Activated naive CD4-positive, alpha-beta T cell treated with anti-CD3 and anti-CD28 coated beads, Interleukin-2, amount 50 U/mL, for 24 hours (primary cell): ENCODE measurements around the gene CDH13.

Experiments used
- H3K27ac Mint-ChIP-seq: one replicate; pipeline ENCODE4 v1.8.0; 2021; ENCODE audit warnings: mild to moderate bottlenecking, mixed read lengths
- H3K27me3 Mint-ChIP-seq: one replicate; pipeline ENCODE4 v1.8.0; 2021; ENCODE audit warnings: mixed read lengths
- H3K36me3 Mint-ChIP-seq: one replicate; pipeline ENCODE4 v1.8.0; 2021; ENCODE audit warnings: mixed read lengths
- H3K4me1 Mint-ChIP-seq: one replicate; pipeline ENCODE4 v1.8.0; 2021; ENCODE audit warnings: mixed read lengths
- H3K4me3 Mint-ChIP-seq: one replicate; pipeline ENCODE4 v1.8.0; 2021; ENCODE audit warnings: mild to moderate bottlenecking, mixed read lengths
- H3K9me3 Mint-ChIP-seq: one replicate; pipeline ENCODE4 v1.8.0; 2021; ENCODE audit warnings: mixed read lengths

The CDH13 gene

GRCh38 chr16:82636958-82637357 lies 10.2 kb downstream of the CDH13 start:
- Mint-ChIP-seq H3K27me3 (peaks cover 2% of the 10 kb centered on the region), H3K9me3 (no peaks in the 10 kb centered on the region), H3K4me3 (no peak overlapping the region), H3K27ac (no peak overlapping the region), H3K36me3 (no peaks in the 10 kb centered on the region), H3K4me1 (no peaks in the 10 kb centered on the region)

DNA sequence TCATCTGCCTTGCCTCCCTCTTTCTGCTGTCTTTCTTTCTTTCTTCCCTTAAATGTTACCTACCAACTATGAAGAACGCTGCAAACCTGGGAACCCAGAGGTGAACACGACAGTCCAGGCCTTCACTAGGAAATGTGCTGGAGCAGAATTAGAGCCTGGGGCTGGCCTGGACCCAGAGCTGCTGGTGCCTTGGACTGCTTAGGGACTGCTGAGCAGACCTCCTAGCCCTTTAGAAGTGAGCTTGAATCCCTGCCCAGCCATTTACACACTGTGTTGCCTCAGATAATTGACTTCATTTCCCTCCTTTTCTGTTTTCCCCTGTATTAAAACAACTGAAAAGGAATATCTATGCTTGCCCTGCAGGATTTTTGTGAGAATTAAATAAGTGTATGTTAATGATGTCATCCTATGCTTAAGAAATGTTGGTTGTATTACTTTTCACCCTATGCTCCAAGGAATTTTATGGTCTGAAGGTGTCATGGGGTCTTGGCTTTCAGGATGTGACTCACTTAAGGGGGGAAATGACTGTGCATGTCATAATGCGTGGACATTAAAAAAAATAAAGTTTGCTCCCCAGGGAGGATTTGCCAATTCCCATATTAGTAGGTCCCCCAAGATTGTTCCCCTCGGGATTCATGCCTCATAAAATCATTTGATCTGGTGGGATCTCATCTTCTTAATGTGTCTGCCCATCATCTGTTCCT lies 11.5 kb downstream of the CDH13 start:
- Mint-ChIP-seq H3K4me1 (no peaks in the 10 kb centered on the region), H3K9me3 (no peaks in the 10 kb centered on the region), H3K36me3 (no peaks in the 10 kb centered on the region), H3K27me3 (no peaks in the 10 kb centered on the region), H3K4me3 (no peak overlapping the region), H3K27ac (no peak overlapping the region)

DNA sequence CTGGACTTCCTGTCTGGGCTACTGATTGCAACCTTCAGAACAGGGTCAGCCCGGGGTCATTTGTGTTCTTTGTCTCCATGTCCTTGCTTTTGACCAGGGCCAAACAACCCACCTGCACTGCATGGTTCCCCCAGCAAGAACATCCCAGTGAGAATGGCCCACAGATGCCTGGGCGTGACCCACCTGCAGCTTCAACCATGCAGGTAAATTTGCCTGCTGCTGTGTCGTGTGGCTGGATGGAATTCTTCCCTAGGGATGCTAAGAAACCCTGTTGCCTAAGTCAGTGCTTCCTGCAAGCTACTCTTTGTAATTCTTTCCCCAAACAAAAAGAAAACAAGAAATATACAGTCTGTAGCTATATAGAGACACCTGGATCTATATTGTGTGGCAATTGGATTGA lies 12.5 kb downstream of the CDH13 start:
- Mint-ChIP-seq H3K4me3 (no peak overlapping the region), H3K27ac (no peak overlapping the region), H3K4me1 (no peaks in the 10 kb centered on the region), H3K27me3 (no peaks in the 10 kb centered on the region), H3K9me3 (no peaks in the 10 kb centered on the region), H3K36me3 (no peaks in the 10 kb centered on the region)

- no peak overlapping the region for H3K4me3 Mint-ChIP-seq
- no peaks in the 10 kb centered on the region for H3K27me3 Mint-ChIP-seq
- H3K36me3 Mint-ChIP-seq, result no peaks in the 10 kb centered on the region
- H3K9me3 Mint-ChIP-seq, result no peaks in the 10 kb centered on the region
- no peak overlapping the region for H3K27ac Mint-ChIP-seq
- no peaks in the 10 kb centered on the region for H3K4me1 Mint-ChIP-seq
Measured at GRCh38 chr16:82639666-82640336, 13.0 kb downstream of the CDH13 start.

DNA sequence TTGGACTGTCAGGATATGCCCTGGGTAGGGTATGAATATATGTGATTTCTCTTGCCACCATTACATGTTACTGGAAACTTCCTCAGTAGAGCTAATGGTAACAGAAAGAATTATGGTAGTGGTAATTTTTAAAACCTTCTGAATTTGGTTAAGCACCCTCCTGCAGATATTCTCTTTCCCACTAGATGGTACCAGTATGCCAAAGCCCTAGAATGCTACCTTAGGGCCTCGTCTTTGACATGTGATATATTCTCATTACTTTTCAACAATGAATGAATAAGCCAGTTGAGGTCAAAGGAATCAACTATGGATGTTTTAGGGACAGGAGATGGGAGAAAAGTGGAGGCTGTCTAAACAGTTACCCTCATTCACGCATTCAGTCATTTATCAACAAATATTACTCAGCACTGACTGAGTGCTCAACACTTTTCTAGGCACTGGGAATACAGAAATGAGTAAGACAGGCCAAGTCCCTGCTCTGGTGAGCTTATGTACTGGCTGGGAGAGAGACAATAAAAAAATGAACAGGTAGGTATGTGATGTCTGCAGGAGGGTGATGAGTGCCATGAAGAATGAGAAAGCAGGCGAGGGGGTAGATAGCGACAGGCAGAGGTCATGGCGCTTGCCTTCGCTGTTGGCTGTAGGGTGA lies 14.7 kb downstream of the CDH13 start:
- no peaks in the 10 kb centered on the region for H3K9me3 Mint-ChIP-seq
- H3K4me3 Mint-ChIP-seq, result no peak overlapping the region
- no peaks in the 10 kb centered on the region for H3K4me1 Mint-ChIP-seq
- no peaks in the 10 kb centered on the region for H3K36me3 Mint-ChIP-seq
- H3K27me3 Mint-ChIP-seq, result no peaks in the 10 kb centered on the region
- peak overlapping the region; percentile 49 for H3K27ac Mint-ChIP-seq

GRCh38 chr16:82643136-82643535 lies 16.4 kb downstream of the CDH13 start:
- no peaks in the 10 kb centered on the region for H3K9me3 Mint-ChIP-seq
- H3K36me3 Mint-ChIP-seq, result no peaks in the 10 kb centered on the region
- no peak overlapping the region for H3K27ac Mint-ChIP-seq
- H3K4me1 Mint-ChIP-seq, result no peaks in the 10 kb centered on the region
- no peak overlapping the region for H3K4me3 Mint-ChIP-seq
- H3K27me3 Mint-ChIP-seq, result no peaks in the 10 kb centered on the region

DNA sequence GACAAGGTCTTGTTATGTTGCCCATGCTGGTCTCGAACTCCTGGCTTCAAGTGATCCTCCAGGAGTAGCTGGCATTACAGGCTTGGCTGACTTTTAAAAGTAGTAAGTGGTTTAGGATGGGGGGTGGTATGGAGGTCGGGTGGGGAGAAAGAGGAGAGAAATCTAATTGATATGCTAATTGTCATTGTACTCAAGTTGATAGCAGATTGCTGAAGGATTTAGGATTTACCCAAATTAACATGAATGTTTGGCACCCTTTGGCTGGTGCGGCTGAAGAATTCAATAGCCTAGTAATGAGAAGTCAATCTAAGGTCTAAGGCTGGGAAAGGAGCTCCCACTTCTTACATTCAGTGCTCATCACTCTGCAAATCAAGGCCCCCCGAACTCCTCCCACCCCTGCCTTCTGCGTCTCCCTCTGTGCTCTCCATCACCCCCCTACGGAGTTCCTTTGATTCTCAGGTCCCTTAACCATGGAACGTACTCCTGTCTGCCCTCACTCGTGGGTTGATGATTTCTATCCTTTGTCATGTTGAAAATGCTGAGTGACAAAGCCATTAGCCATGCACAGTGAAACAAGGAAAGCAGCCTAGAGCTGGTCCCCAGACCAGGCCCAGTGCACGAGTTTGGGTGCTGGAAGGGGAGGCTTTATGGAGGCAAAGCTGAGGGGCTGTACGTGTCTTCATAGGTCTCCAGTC lies 17.3 kb downstream of the CDH13 start:
- Mint-ChIP-seq H3K4me3 (no peak overlapping the region), H3K4me1 (no peaks in the 10 kb centered on the region), H3K36me3 (no peaks in the 10 kb centered on the region), H3K27ac (no peak overlapping the region), H3K27me3 (no peaks in the 10 kb centered on the region), H3K9me3 (no peaks in the 10 kb centered on the region)

DNA sequence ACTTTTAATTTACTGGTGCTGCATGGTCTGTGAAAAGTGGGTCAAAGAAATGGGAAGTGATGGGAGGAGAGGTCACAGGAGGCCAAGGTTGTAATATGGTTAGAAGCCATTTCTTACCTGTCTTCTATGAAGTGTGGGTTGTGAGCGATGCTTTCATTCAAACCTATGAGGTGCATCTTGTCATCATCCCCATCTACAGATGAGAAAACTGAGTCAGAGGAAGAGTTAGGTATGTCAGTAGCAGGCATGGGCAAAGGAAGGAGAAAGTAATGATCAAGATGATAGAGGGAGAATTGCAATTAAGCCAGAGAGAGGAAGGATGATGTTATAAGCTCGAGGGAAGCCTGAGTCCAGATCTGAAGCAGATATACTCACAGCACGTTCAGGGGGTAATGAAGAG lies 19.7 kb downstream of the CDH13 start:
- no peaks in the 10 kb centered on the region for H3K27me3 Mint-ChIP-seq
- H3K4me1 Mint-ChIP-seq, result peaks cover 10% of the 10 kb centered on the region
- no peaks in the 10 kb centered on the region for H3K9me3 Mint-ChIP-seq
- no peak overlapping the region for H3K27ac Mint-ChIP-seq
- H3K4me3 Mint-ChIP-seq, result no peak overlapping the region
- H3K36me3 Mint-ChIP-seq, result no peaks in the 10 kb centered on the region

- H3K27me3 Mint-ChIP-seq, result no peaks in the 10 kb centered on the region
- no peak overlapping the region for H3K27ac Mint-ChIP-seq
- no peaks in the 10 kb centered on the region for H3K9me3 Mint-ChIP-seq
- H3K4me3 Mint-ChIP-seq, result no peak overlapping the region
- H3K36me3 Mint-ChIP-seq, result no peaks in the 10 kb centered on the region
- peaks cover 41% of the 10 kb centered on the region for H3K4me1 Mint-ChIP-seq
Measured at GRCh38 chr16:82649766-82650165, 23.0 kb downstream of the CDH13 start.

DNA sequence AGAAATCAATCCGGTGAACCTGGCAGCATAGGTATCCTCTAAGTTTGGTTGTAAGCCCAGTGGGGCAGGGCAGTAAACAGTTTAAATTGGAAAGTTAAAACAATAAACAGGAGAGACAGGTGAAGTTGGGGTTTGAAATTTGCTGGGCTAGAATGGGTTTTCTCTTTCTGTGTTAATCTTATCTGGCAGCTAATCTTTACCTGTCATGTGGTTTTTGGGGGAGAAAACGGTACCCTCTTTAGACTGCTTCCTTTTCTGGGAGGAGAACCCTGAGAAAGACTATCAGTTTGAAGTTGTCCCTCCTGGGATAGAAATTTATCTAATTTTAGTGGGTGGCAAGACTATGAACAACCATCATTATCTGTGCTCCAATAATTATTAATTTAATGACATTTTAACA lies 24.0 kb downstream of the CDH13 start:
- Mint-ChIP-seq H3K27ac (no peak overlapping the region), H3K9me3 (no peaks in the 10 kb centered on the region), H3K4me3 (no peak overlapping the region), H3K27me3 (no peaks in the 10 kb centered on the region), H3K36me3 (no peaks in the 10 kb centered on the region), H3K4me1 (peaks cover 50% of the 10 kb centered on the region)

- H3K27ac Mint-ChIP-seq, result peak overlapping the region; percentile 48
- H3K36me3 Mint-ChIP-seq, result no peaks in the 10 kb centered on the region
- peak overlapping the region; percentile 21 for H3K4me3 Mint-ChIP-seq
- peaks cover 62% of the 10 kb centered on the region for H3K4me1 Mint-ChIP-seq
- no peaks in the 10 kb centered on the region for H3K27me3 Mint-ChIP-seq
- H3K9me3 Mint-ChIP-seq, result no peaks in the 10 kb centered on the region
Measured at GRCh38 chr16:82651921-82652601, 25.3 kb downstream of the CDH13 start.

- H3K4me3 Mint-ChIP-seq, result no peak overlapping the region
Measured at GRCh38 chr16:82652826-82653225, 26.1 kb downstream of the CDH13 start.

GRCh38 chr16:82653550-82654511 lies 27.1 kb downstream of the CDH13 start:
- Mint-ChIP-seq H3K9me3 (no peaks in the 10 kb centered on the region), H3K4me1 (peaks cover 76% of the 10 kb centered on the region), H3K36me3 (no peaks in the 10 kb centered on the region), H3K27me3 (no peaks in the 10 kb centered on the region), H3K4me3 (peak overlapping the region; percentile 8), H3K27ac (peak overlapping the region; percentile 83)

More at GRCh38 chr16:82652826-82653225, 26.1 kb downstream of the CDH13 start:
- Mint-ChIP-seq H3K36me3 (no peaks in the 10 kb centered on the region), H3K27ac (peak overlapping the region; percentile 15), H3K4me1 (peaks cover 67% of the 10 kb centered on the region), H3K27me3 (no peaks in the 10 kb centered on the region), H3K9me3 (no peaks in the 10 kb centered on the region)

GRCh38 chr16:82655072-82655714 lies 28.4 kb downstream of the CDH13 start:
- no peaks in the 10 kb centered on the region for H3K27me3 Mint-ChIP-seq
- peaks cover 80% of the 10 kb centered on the region for H3K4me1 Mint-ChIP-seq
- H3K9me3 Mint-ChIP-seq, result no peaks in the 10 kb centered on the region
- H3K36me3 Mint-ChIP-seq, result no peaks in the 10 kb centered on the region
- no peak overlapping the region for H3K27ac Mint-ChIP-seq
- H3K4me3 Mint-ChIP-seq, result peak overlapping the region; percentile 34
